ENCODE measurements around the gene P3H1.

Gene P3H1

DNA sequence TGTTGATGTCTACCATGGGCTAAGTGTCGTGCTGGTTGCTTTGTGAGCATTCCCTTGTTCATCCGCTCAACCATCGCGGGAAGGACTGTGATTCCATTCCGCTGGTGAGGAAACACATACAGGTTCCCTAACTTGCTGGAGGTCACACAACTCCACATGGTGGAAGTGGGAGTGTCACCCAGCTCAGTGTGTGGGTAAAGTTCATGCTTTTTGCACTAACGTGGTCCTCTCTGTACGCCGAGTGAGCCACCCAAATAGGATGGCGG lies 22.7 kb downstream of the P3H1 start:
- DNase-seq (ENCODE audit: low read depth), result no peak

DNA sequence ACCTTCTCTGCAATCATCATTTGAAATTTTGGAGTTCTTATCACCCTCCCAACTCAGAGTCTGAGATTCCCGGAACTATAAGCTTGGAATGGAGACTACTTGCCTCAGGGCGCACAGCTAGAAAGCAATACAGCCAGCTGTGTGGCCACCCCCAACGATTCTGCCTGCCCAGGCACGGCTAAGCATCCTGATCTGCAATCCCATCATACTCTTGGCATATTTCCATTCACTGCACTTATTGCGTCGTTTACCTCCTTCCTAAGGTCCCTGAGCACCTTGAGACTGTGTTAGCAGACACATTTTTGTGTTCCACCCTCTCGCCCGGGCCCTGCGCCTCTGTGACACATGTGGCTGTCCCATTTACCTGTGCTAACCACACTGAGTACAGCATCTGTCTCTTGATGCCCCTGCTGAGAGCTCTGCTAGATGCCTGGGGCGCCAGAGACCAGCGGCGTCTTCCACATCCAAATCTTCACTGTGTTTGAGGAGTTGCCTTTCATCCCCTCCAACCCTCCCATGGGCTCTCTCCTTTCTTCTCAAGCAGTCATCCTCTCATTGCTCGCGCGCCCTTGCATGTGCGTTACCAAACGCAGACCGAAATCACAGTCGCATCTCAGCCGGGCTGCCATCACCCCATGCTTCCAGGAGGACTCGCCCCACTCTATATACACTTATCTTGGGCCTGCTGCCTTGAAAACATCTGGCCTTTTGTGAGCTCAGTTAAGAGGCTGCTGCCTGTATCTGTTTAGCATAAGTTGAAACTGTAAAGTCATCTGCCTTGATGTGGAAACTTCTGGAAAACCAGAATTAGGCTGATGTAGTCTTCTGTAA lies 23.3 kb downstream of the P3H1 start:
- no peak for DNase-seq (ENCODE audit: low read depth)

DNA sequence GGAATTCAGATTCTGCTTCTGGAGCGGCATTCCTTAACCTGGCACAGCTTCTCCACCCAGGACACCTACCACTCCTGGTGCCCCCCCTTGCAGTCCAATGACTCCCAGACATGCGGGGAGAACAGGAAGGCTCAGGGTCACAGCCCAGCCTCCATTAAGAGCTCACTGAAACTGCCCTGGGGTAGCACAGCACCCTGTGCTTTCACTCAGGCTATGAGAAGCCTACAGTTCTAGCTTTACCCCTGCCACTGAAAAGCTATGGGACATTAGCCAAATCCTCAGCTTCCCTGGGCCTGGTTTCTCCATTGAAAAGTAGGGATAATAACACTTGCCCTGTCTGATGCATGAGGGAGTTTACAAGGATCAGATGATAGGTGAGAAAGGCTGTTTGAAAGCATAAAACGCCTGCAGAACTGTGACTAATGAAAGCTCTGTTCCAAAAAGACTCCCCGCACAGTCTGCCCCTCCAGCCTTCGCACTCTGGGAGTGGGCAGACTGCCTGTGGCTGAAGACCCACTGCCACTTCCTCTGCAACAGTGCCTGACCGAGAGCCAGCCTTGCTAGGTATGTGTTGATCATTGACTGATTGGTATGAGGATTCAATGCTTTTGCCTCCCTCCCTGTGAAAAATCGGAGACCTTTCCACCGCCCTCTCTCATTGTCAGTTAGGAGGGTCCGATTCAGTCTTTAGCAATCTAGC lies 24.1 kb downstream of the P3H1 start:
- no peak for DNase-seq (ENCODE audit: low read depth)

DNA sequence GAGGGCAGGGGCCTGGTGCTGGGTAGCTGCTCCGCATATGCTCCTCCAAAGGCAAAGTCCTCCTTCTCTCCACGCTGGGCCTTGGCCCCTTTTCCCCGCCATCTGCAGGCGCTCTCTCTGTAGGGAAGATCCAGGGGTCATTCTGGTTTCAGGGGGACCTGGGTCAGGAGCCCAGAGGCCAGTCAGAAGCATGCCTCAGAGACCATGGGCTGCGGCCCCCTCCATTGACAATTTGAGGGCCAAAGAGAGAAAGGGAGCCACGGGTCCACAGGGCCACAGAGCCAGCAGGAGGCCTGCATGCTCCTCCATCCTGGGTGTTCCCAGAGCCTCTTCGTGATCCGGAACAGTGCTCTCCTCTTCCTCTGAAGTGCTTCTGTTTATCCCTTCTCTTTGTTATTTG lies 24.7 kb downstream of the P3H1 start:
- DNase-seq (ENCODE audit: low read depth), result no peak

DNA sequence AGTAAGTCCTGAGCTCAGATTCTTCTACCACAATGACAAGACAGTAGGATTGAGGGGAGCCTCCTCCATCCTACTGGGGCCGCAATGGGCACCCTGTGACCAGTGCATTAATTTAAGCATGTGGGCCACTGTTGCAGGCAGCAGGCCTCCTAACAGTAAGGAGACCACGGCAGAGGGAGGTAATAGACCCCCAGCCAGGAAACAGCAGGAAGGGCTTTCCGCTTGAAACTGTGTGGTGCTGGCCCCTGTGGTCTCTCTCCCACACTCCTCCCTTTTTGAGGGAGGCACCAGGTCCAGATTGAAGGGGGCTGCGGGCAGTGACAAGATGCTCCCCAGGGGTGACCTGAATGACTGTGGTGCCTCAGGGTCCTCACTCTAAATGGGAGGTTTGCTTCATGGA lies 25.1 kb downstream of the P3H1 start:
- DNase-seq (ENCODE audit: low read depth), result no peak

DNA sequence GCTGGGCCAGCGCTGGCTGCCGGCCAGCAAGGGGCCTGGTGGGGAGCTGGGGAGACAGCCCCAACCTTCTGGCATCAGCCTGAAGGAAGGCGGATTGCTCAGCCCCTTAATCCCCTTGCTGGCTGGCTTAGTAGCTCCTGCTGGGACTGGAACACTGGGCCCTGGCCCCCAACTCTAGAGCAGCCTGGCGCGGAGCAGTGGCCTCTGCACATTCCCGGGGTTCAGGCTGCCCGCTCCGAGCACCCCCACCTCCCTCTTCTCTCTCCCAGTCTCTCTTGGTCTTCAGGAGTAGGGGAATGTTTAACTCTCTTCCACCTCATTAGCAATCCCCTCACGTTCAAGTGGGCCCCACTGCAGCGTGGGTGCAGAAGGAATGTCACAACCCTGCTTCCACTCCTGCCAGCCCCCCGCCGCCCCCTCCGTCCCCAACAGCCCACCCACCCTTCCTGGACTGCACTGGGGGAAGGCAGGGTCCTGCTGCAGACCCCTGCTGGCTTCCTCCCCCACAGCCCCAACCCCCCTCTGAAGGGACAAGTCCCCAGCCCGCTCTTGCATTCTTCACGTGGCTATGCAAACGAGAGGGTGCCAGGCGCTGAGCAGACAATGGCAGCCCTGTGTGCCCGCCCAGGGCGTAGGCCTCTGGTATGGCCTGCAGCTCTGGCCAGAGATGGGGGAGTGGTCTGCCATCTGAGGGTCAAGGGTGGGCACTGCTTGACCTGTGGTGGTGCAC lies 25.8 kb downstream of the P3H1 start:
- DNase-seq (ENCODE audit: low read depth), result no peak

DNA sequence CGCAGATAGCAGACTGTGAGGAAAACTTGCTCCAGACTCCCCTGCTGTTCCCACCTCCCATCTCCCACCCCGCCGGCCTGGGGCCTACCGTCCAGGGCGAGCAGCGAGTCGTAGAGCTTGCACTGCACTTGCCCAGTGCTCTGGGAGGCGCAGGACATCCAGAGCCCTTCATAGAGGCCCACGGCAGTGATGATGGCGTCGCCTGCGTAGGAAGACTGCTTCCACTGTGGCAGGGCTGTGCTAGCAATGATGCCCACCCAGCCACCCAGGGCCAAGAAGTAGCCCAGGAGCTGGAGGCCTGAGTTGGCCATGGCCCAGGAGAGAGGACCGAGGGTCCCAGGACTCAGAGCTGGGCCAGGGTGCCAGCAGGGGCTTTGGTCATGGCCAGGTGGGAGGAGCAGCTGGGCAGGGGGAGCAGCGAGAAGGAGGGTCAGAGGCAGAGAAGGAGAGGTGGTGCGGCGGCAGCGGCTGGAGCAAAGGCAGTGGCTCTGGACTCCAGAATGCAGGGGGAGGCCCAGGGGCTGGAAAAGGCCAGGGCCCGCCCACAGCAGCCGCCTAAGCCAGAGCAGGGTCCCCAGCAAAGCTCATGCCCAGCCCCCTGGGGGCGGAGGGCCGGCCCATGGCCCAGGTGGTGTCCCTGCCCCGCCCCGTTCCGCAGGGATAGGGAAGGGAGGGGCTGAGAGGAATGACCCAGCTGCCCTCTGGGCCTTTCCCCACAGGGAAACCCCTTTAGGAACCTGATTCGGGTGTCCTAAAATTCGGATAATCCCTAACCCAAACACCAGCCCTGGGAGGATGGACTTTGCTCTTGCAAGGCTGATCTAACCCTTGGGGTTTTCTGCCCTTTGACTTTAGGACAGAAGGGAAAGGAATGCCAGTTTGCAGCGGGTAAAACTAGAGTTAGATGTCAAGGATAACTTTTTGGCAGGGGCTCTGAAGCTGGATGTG lies 26.8 kb downstream of the P3H1 start, which contains the start of gene CLDN19:
CLDN19 (minus strand) TSS at position 484 of the 948 bp plus-strand sequence; CDS start at position 311, 173 bp downstream.
- no peak for DNase-seq (ENCODE audit: low read depth)

DNA sequence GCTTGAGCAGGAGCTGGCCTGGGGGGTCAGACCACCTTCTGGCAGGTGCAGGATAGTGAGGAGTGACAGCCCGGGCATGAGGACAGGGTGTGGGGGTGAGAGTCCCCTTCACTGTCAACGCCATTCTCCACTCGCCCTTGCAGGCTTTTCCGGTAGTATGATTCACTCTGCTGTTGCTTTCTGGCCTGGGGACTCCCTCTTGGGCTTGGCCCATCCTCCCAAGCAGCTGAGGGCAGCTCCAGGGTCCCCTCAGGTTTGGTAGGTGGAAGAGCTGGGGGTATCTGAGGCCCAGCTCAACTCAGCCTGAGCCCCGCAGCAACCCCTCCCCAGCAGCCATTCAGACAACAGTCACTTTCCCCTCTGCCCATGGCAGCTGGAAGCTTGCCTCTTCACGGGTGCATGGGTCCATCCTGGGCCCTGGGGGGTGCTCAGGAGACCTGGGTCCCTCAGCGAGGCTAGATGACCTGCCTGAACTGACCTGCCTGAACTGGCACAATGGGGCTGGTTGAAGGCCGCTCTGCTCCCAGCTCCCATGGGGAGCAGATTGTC lies 28.1 kb downstream of the P3H1 start:
- no peak for DNase-seq (ENCODE audit: low read depth)

DNA sequence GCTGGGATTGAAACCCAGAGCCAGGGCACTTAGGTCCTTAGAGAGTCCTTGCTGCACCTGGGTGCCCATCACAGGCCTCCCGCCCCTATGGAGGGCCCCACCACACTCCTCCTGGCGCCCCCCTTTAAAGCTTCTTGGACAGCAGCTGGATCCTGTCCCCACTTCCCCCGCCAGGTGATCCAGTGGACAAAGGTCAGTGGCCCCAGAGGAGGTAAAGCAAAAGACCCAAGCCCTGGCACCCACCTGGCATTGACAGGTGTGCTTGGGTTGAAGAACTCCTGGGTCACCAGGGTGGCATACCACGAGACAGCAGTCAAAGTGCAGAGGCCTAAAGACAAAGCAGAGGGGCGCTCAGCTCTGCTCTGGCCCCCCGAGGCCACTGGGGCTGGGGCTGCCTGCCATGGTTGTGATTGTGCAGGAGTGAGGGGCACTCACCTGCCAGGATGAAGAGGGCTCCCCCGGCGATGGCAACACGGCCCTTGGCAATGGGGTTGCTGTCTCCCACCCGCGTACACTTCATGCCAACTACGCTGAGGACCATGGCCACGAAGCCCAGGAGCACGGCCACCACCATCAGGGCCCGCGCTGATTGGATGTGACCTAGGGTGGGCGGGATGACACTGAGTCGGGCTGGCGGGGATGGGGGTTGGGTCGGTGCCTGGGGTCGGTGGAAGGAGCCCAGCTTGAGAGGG lies 28.7 kb downstream of the P3H1 start:
- no peak for DNase-seq (ENCODE audit: low read depth)

DNA sequence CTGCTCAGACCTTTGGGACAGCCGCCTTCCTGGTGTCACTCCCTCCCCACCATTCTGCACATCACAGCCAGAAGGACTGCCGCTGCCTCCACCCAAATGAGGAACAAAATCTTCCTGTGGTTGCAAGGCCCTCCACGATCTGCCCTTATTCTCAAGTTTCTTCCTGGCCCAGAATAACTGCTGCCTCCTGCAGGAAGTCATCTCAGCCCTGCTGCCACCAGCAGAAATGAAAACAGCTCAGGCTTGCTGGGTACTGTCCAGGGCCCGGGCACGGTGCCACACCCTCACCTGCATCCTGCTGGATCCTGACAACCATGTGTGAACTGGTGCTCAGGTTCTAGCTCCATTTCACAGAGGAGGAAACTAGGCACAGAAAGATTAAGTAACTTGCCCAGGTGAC lies 29.6 kb downstream of the P3H1 start:
- DNase-seq (ENCODE audit: low read depth), result no peak

DNA sequence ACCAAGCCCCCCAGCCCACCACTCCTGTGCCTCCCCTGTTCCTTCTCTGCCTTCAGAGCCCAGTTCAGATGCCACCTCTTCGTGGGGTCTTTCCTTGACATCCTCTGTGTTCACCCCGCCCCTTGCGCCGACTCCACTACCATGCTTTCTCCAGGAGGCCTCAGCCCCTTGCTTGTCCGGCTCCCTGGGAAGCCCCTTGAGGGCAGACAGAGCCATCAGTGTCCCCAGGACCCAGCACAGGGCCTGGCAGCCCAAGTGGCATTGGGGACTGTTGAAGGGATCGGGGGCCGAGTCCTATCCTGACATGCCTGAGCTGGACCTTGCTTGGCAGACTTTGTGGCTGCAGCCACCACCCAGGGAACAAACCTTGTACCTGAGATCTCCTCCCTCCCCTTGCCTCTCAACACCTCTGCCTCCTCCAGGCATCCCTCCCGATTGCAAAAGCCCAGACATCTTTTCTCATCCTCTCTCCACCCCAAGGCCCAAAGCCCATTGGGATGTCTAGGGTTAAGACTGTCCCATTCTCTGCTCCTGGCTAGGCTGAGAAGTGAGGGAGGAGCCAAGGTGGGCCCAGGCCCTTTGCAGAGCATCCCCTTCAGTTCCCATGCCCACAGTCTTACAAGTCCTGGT lies 30.1 kb downstream of the P3H1 start:
- no peak for DNase-seq (ENCODE audit: low read depth)

DNA sequence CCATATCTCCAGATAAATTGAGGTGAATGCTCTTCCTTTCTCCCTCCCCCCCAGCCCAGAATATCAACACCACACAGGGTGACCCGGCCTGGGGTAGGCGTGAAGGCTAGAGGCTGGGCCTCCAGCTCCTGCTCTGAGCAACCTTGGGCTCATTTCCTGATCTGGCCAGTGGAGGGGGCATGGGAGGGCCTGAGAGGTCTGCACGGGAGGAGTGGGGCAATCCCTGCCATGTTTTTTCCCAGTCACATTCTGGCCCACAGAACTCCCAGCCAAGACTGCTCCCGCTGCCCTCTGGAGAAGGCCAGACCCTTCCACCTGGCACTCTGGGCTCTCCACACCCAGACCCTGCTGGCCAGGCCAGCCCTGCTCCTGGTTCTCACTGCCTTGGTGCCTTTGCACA lies 30.7 kb downstream of the P3H1 start:
- no peak for DNase-seq (ENCODE audit: low read depth)

DNA sequence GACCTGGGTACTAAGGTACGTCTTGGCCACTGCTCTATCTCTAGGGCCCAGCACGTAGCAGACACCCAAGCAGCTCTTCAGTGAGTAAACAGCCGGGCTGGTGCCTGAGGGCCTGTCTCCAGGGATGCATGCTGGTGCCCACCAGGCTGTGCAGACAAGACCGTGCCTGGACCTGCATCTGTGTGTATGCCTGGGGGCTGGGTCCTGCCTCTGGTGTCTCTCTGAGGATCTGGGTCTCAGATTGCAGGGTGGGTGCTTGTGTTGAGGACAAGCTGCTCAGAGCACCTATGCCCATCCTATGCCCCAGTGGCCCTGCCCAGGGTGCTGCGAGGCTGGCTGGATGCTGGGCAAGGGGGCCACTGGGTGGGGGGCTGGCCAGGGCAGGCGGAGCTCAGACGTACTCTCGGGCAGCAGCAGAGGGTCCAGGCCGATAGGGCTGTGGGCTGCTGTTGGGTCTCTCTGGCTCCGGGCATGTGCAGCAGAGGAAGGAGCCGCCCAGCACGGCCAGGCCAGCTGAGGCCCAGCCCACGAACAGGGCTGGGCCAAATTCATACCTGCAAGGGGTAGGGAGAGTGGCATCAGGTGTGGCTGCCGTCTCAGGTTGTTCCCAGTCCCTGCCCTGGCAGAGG lies 31.2 kb downstream of the P3H1 start:
- DNase-seq (ENCODE audit: low read depth), result no peak

DNA sequence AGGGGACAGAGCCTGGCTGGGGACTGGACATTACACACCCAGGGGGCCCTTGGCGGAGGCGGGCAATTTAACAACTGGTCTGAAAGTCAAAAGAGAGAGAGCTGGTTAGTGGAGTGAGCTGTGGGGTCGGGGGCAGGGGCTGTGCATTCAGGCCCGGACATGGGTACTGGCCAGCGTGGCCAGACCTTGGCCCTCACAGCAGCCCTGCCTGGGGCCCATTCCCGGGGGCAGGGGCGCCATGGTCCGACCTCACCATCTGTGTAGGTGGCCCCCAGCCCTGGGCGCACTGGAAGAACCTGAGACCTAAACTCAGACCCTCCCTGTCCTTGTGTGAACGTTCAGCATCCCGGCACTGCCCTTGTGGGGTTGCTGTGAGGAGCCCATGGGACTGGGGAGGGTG lies 31.8 kb downstream of the P3H1 start:
- DNase-seq (ENCODE audit: low read depth), result no peak

DNA sequence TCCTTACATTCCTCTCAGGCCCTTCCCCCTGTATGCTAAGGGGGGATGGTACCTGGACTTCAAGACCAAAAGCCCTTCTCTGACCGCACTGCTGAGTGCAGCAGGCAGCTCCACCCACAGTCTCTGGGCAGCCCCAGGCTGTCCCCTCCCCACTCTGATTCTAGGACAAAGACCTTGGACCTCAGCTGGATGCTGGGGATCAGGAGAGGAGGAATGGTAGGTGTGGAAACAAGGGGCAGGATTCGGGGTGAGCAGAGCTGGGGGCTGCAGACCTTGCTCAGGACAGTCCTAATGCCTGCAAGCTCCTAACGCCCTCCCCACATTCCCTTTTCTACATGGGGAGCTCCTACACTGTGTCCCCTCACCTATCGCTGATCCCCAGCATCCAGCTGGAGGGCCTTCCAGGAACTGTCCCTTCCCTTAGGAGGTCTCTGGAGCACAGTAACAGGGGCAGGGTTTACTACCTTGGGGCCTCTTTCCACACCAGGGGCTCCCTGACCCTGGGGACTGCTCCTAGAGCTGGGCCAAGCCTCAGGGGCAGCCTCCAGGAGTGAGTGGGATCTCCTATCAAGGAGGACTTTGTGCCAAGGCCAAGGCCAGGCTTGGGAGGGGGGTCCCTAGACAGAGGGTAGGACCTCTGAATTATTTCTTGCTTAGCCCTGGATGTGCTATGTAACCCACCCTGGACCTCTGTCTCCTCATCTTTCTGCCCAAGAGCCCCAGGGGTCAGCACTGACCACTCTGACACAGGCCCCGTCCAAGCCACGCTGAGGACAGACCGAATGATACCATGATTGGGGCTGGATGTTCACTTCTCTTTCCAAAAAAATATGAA lies 32.4 kb downstream of the P3H1 start:
- no peak for DNase-seq (ENCODE audit: low read depth)

DNA sequence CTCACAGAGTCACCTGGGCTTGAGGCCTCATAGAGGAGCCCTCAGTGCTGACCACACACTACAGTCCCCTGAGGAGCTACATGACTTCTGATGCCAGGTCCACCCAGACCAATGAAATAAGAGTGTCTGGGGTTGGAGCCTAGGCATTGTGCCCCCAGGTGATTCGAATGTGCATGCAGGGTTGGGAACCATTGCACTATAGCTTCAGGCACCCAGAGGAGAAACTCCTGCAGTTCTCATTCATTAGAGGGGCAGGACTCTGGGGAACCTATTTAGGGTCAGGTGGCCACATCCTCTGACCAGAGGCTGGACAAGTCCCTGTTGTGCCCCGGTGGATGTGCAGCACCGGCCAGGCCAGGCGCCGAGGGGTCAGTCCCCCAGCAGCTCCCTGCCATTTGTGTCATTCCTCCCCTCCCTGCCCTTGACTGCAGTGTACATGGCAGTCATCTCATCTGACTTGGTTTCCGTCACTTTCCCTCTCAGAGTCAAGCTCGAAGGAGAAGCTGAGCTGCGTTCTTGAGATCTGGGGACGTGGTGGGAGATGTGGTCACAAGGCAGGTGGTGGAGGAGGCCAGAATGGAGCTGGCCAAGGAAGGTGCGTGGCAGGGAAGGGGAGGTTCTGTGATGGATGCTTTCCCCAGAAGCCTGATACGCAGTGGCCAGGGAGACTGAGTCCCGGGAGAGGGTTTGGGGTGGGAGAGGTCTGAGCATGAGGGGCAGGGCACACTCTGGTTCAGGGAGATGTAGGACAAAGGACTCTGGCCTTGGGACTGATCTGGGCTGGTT lies 33.2 kb downstream of the P3H1 start:
- DNase-seq (ENCODE audit: low read depth), result no peak

DNA sequence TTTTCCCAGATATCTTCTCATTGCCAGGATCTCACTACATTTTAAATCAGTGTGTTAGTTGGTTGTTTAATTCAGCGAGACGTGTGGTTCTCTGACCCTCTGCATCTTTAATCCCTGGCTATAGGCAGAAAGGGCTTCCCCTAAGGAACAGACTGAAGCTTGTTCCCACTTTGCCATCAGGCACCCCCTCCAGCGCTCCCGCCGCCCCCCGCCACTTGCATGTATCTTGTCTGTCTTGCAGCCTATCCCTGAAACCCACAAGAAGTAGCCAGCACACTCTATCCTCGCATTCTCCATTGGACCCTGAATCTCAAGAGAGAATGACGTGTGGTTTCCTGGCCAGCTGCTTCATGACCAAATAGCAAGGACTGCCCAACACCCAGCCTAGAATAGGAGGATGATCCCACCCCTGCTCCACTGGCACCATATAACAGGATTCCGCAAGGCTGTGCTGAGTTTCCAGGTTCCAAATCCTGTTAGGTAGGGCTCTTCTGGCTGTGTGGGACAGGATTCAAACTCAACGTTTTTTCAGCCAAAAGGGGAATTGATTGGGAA lies 34.6 kb downstream of the P3H1 start:
- DNase-seq (ENCODE audit: low read depth), result no peak

DNA sequence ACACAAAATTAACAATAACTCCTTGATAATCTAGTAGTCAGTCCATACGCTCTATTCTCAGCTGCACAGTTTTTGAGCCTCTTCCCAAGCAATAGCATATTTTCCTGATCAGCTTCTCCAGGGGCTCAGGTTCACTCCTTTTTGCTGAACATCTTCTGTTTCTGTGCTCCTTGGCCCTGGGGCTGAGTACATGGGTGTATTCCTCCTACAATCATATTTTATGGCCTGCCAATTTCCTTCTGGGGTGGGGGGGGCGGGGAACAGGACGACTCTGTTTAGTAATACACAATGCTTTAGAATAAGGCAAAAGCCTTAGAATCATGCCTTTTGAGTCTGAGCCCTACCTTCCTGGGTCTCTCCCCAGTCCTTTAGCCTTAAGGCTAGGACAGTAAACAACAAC lies 35.2 kb downstream of the P3H1 start:
- no peak for DNase-seq (ENCODE audit: low read depth)

Data from stimulated activated CD8-positive, alpha-beta memory T cell treated with anti-CD3 and anti-CD28 coated beads, Interleukin-7, amount 100 ng/mL, for 24 hours (primary cell).